ENCODE measurements around the gene GJA3. TPM values are rescaled to one million over a fixed set of nuclear protein-coding genes. Genes with fewer than 3 reads are reported as not detected.

GJA3 gene
- total RNA-seq, 1 experiment from 2014 or later: 0.92 TPM

- no peak overlapping the region for H3K23ac ChIP-seq (ENCODE audit: insufficient read length, low read depth, low read length)
- peaks cover 73% of the 10 kb centered on the region for H3K27me3 Mint-ChIP-seq (ENCODE audit: low read depth)
- H3K4me1 ChIP-seq (ENCODE audit: insufficient read depth, low read length): no peaks in the 10 kb centered on the region
- peaks cover 18% of the 10 kb centered on the region for H3K23me2 ChIP-seq (ENCODE audit: insufficient read length, low read depth, low read length, poor library complexity, severe bottlenecking)
- H3K9me3 ChIP-seq (ENCODE audit: control insufficient read depth, low read depth, low read length): no peaks in the 10 kb centered on the region
- no CpG with 5 or more reads among the region's 5 CpGs for WGBS (ENCODE audit: extremely low coverage, insufficient read length, low lambda C conversion rate)
- H4K20me1 ChIP-seq (ENCODE audit: control insufficient read depth, insufficient read depth, insufficient read length): peaks cover 2% of the 10 kb centered on the region
- H3K4me2 ChIP-seq (ENCODE audit: insufficient read depth, insufficient read length, low read length): no peak overlapping the region
- no peak overlapping the region for H3K56ac ChIP-seq (ENCODE audit: insufficient read length, low read depth, low read length)
- no peak overlapping the region for H3K18ac ChIP-seq (ENCODE audit: insufficient read length, low read depth, low read length)
- H3K79me1 ChIP-seq (ENCODE audit: insufficient read depth, low read depth, low read length, poor library complexity, severe bottlenecking): no peaks in the 10 kb centered on the region
- H3K27ac ChIP-seq (ENCODE audit: insufficient read length, low read depth, low read length): no peak overlapping the region
- peaks cover 46% of the 10 kb centered on the region for H3K27me3 ChIP-seq (ENCODE audit: insufficient read depth, low read length)
- H3K4me1 Mint-ChIP-seq: peaks cover 11 to 25% of the 10 kb centered on the region in 2 experiments
- no peak overlapping the region for H3K27ac Mint-ChIP-seq
- H3T11ph ChIP-seq (ENCODE audit: low read length): no peak overlapping the region
- H4K5ac ChIP-seq (ENCODE audit: insufficient read length, low read depth, low read length): no peak overlapping the region
- no peak for DNase-seq
- no peak overlapping the region for H2BK120ac ChIP-seq (ENCODE audit: low read depth, low read length, poor library complexity, severe bottlenecking)
- H2BK5ac ChIP-seq (ENCODE audit: insufficient read length, low read length): no peak overlapping the region
- H3K36me3 Mint-ChIP-seq (ENCODE audit: insufficient read depth in 1 of 3, low read depth in 3 of 3): no peaks in the 10 kb centered on the region
- no peaks in the 10 kb centered on the region for H3K79me2 ChIP-seq (ENCODE audit: insufficient read depth, low read length)
- no peak overlapping the region for H3K4ac ChIP-seq (ENCODE audit: low read depth, low read length)
- no peak for TF ChIP-seq CTCF (conservative IDR thresholded peaks at IDR 0.05)
- H4K91ac ChIP-seq (ENCODE audit: insufficient read length, low read depth, low read length): no peak overlapping the region
- no peak overlapping the region for H2AFZ ChIP-seq (ENCODE audit: low read length)
- no peak overlapping the region for H2BK20ac ChIP-seq (ENCODE audit: low read depth, low read length, poor library complexity, severe bottlenecking)
- H2AK5ac ChIP-seq (ENCODE audit: insufficient read length, low read length): no peak overlapping the region
- H3K9ac ChIP-seq (ENCODE audit: extremely low read depth, insufficient read length, low read length): no peak overlapping the region
- H3K4me3 Mint-ChIP-seq: no peak overlapping the region
- H2BK12ac ChIP-seq (ENCODE audit: insufficient read length, low read depth, low read length): no peak overlapping the region
- H4K8ac ChIP-seq (replicated peaks; ENCODE audit: insufficient read length, low read depth, low read length): no peak overlapping the region
- no peak overlapping the region for H2BK15ac ChIP-seq (ENCODE audit: low read depth, low read length)
- no peak overlapping the region for H3K14ac ChIP-seq (ENCODE audit: insufficient read depth, low read length)
- 0 out of 5 replicates have a peak, but pooled peaks cover 0 to 2% of the 10 kb centered on the region in 2 experiments for H3K9me3 Mint-ChIP-seq
Measured at GRCh38 chr13:20190076-20190475, 29.2 kb upstream of the GJA3 start.
